Regular cardiac myocyte (primary cell): ENCODE results near the gene TMEM120B. TPM values are rescaled to one million over a fixed set of nuclear protein-coding genes. Genes with fewer than 3 reads are reported as not detected.

Source experiments
- total RNA-seq: library from RNA; depleted of rRNA; stranded (reverse); fragments of >200 nt; gene quantifications from 2 replicates; pipeline ENCODE4 v1.2.3, GENCODE V29; 2014

The TMEM120B gene
- total RNA-seq, result 10.7 and 12.8 TPM in 2 replicates

DNA sequence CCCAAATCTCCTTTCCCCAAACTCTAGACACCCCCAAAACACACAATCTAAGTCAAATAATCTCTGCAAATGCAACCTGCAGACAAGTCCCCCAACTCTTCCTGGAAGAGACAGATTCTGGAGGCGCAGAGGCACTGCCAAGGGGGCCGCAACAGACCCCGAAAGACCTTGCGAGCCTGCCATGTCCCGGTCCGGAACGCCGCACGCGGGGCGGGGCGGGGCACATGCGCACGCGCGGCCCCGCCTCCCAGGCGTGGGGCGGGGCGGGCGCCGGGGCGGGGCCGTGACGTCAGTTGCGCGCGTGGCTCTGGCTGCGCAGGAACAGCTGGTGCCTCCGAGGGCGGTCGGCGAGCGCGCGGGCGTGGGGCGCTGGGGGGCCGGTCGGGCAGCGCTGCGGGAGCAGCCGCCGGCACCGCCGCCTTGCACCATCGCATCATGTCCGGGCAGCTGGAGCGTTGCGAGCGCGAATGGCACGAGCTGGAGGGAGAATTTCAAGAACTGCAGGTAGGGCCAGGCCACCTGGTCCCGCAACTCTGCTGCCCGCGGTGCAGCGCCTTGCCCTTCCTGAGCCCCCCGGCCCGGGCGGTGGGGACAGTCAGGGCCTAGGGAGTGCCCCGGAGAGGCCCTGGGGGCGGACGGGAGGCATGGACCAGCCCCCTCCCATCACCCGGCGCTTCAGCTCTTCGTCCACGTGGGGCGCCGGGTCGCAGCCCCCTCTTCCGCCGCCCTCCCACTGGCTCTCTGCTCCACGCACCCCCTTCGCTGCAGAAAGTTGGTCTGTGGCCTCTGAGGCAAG, at the start of gene TMEM120B:
Gene TMEM120B, plus strand, starts transcription at position 292 of the 796 bp plus-strand sequence. Its CDS starts 144 bp downstream, at position 436.

DNA sequence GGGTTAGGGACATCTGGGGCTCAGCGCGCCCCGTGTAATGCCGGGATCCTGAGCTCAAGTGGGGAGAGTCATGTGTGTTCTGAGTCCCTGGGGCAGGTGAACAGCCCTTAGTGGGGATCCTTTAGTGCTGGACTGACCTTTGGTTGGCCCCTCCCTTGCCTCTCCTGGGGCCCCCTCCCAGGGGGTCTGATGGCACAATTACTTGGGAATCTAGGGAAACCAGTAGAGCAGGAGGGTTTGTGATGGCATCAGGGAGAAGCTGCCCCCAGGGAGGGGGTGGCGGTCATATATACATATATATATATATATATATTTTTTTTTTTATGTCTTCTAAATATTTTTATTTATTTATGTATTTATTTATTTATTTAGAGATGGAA, 43.0 kb upstream of the TMEM120B start, which contains the start of gene MORN3:
Gene MORN3, minus strand, starts transcription at position 134 of the 380 bp plus-strand sequence. CDS start 171 bp downstream, outside the sequence.

DNA sequence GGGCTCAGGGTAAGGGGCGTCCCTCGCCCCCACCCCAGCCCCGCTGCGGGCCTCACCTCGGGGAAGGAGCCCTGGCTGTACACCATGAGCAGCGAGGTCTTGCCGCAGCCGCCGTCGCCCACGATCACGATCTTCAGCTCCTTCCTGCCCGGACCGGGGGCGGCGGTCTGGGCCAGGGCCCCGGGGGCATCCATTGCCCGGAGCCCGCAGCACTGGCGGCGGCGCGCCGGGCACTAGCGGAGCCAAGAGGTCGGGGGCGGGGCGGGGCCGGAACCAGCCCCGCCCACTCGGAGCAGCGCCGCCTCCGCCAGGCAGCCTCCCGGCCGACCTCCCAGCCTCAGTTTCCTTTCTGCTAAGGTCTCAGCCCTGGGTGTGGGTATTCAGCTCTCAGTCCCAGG, 80.9 kb downstream of the TMEM120B start, which contains the start of gene RHOF:
Gene RHOF, minus strand, starts transcription at position 249 of the 398 bp plus-strand sequence. Its CDS starts 55 bp downstream, at position 194.

DNA sequence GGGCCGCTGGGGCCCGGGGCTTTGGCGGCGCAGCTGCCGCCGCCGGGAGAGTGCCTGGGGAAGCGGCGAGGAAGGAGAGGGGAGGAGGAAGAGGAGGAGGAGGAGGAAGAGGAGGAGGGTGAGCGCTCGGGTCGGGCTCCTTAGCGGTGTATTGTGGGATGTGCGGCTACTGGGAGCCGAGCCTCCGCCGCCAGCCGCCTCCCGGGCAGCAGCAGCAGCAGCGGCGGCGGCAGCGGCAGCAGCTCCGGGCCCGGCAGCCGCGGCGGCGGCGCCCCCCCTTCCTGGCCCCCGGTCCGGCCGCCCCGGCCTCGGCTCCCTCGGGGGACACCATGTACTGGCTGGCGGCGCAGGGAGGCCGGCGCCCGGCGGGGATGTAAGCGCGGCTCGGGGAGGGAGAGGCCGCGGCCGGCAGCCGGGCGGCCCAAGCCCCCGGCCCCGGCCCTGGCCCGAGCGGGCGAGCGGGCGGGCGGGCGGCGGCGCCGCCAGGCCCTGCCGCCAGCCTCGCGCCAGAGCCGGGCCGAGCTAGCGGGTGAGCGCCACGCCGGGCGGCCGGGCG, 91.4 kb downstream of the TMEM120B start, which contains the start of gene SETD1B:
Gene SETD1B, plus strand, starts transcription at position 149 of the 556 bp plus-strand sequence. CDS start 729 bp downstream, outside the sequence.

Other genes starting within 250 kb of the TMEM120B start
- 23.6 and 23.7 TPM in 2 replicates for gene KDM2B, start 131.7 kb upstream of the TMEM120B start, total RNA-seq
- 4.8 and 9.0 TPM in 2 replicates for gene ORAI1, start 86.2 kb upstream of the TMEM120B start, total RNA-seq
- gene MORN3, start 43.1 kb upstream of the TMEM120B start, total RNA-seq, result 0.56 and 0.58 TPM in 2 replicates
- 3.1 and 3.6 TPM in 2 replicates for gene RHOF, start 80.9 kb downstream of the TMEM120B start, total RNA-seq
- gene SETD1B, start 91.3 kb downstream of the TMEM120B start, total RNA-seq, result 1.1 and 1.7 TPM in 2 replicates
- 0.28 TPM in 1 of 2 replicates, not detected in the other for gene HPD, start 146.1 kb downstream of the TMEM120B start, total RNA-seq
- gene PSMD9, start 176.0 kb downstream of the TMEM120B start, total RNA-seq, result 33.8 and 84.5 TPM in 2 replicates
- gene CFAP251, start 205.8 kb downstream of the TMEM120B start, total RNA-seq, result 3.8 and 4.2 TPM in 2 replicates